Measurements from ENCODE around the gene AP2A2. TPM values are rescaled to one million over a fixed set of nuclear protein-coding genes. Genes with fewer than 3 reads are reported as not detected.

The AP2A2 gene
- total RNA-seq, 1 donor from 2014 or later, result 105 TPM

- Histone ChIP-seq H2AFZ (ENCODE audit: low read depth, low read length) (no peak overlapping the region), H4K20me1 (ENCODE audit: insufficient read depth, low read length) (peaks cover 33% of the 10 kb centered on the region), H3K4me3 (ENCODE audit: insufficient read depth, low read depth, low read length) (no peak overlapping the region), H3K27me3 (ENCODE audit: insufficient read depth, low read length) (no peaks in the 10 kb centered on the region), H3K9ac (ENCODE audit: low read length) (no peak overlapping the region), H3K9me3 (ENCODE audit: insufficient read depth, low read depth, low read length) (no peaks in the 10 kb centered on the region), H3K79me2 (ENCODE audit: insufficient read depth, low read length) (no peaks in the 10 kb centered on the region), H3K4me2 (ENCODE audit: low read length) (no peak overlapping the region), H3K27ac (ENCODE audit: low read depth, low read length) (no peak overlapping the region), H3K4me1 (ENCODE audit: insufficient read depth, low read length) (no peaks in the 10 kb centered on the region), H3K36me3 (ENCODE audit: insufficient read depth, low read length) (peaks cover 13% of the 10 kb centered on the region)
- Mint-ChIP-seq H3K27ac (ENCODE audit: unreplicated experiment) (no peak overlapping the region), H3K4me1 (ENCODE audit: low read depth, unreplicated experiment) (no peaks in the 10 kb centered on the region), H3K36me3 (ENCODE audit: low read depth, unreplicated experiment) (peaks cover 9% of the 10 kb centered on the region), H3K4me3 (ENCODE audit: unreplicated experiment) (no peak overlapping the region), H3K27me3 (ENCODE audit: low read depth, unreplicated experiment) (no peaks in the 10 kb centered on the region), H3K9me3 (ENCODE audit: unreplicated experiment) (no peaks in the 10 kb centered on the region)
- FAIRE-seq (no peak), DNase-seq (ENCODE audit: low read depth) (no peak)
- TF ChIP-seq, protein P1, sequence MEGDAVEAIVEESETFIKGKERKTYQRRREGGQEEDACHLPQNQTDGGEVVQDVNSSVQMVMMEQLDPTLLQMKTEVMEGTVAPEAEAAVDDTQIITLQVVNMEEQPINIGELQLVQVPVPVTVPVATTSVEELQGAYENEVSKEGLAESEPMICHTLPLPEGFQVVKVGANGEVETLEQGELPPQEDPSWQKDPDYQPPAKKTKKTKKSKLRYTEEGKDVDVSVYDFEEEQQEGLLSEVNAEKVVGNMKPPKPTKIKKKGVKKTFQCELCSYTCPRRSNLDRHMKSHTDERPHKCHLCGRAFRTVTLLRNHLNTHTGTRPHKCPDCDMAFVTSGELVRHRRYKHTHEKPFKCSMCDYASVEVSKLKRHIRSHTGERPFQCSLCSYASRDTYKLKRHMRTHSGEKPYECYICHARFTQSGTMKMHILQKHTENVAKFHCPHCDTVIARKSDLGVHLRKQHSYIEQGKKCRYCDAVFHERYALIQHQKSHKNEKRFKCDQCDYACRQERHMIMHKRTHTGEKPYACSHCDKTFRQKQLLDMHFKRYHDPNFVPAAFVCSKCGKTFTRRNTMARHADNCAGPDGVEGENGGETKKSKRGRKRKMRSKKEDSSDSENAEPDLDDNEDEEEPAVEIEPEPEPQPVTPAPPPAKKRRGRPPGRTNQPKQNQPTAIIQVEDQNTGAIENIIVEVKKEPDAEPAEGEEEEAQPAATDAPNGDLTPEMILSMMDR (IDR thresholded peaks at IDR 0.05; ENCODE audit: insufficient read depth, low read depth, low read length), result no peak
- no peak for TF ChIP-seq EZH2 (IDR thresholded peaks at IDR 0.05; ENCODE audit: insufficient read depth, low read length)
Measured at GRCh38 chr11:1009991-1010390, 84.3 kb downstream of the AP2A2 start.

DNA sequence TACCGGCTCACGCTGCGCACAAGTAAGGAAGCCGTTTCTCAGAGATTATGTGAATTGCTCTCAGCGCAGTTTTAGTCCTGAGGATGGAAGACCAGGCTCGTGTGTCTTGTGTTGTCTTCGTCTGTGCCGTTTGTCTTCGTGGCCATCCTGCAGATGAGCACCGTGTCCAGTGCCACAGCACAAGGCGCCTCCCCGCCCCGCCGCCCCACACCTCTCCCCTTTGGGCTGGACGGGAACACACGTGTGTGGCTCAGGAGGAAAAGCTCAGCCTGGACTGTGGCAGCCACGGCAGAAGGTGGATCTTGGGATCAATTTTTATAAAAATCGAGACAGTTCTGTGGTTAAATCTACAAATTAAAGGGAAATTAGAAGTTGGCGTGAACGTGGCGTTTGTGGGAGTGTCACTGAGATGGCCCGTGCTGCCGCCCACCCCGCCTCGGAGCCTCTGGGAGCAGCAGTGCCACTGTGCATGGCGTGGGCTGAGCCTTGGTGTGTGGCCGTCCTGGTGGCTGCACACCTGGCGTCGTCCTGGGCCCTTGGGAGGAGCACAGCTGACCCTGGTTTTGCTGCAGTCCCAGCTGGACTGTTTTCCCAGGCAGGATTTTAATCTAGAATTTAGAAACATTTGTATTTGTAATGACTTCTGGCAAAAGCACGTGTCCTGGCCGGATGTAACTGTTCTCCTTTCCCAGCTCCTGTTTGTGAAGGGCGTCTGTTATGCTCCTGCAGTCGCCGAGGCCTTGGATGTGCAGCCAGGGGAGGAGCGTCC is 85.1 kb downstream of the AP2A2 start:
- no peak for FAIRE-seq
- no peak overlapping the region for H3K27ac Mint-ChIP-seq (ENCODE audit: unreplicated experiment)

More for the DNA sequence above, 85.1 kb downstream of the AP2A2 start:
- no peak overlapping the region for H3K9ac ChIP-seq (ENCODE audit: low read length)
- TF ChIP-seq, protein P1 (IDR thresholded peaks at IDR 0.05; ENCODE audit: insufficient read depth, low read depth, low read length), result no peak
- no peak for TF ChIP-seq EZH2 (IDR thresholded peaks at IDR 0.05; ENCODE audit: insufficient read depth, low read length)
- no peaks in the 10 kb centered on the region for H3K9me3 ChIP-seq (ENCODE audit: insufficient read depth, low read depth, low read length)
- Mint-ChIP-seq H3K4me1 (ENCODE audit: low read depth, unreplicated experiment) (no peaks in the 10 kb centered on the region), H3K36me3 (ENCODE audit: low read depth, unreplicated experiment) (peaks cover 7% of the 10 kb centered on the region), H3K27me3 (ENCODE audit: low read depth, unreplicated experiment) (no peaks in the 10 kb centered on the region), H3K9me3 (ENCODE audit: unreplicated experiment) (no peaks in the 10 kb centered on the region), H3K4me3 (ENCODE audit: unreplicated experiment) (no peak overlapping the region)
- H3K4me3 ChIP-seq (ENCODE audit: insufficient read depth, low read depth, low read length), result no peak overlapping the region
- no peak overlapping the region for H3K27ac ChIP-seq (ENCODE audit: low read depth, low read length)
- H3K79me2 ChIP-seq (ENCODE audit: insufficient read depth, low read length), result no peaks in the 10 kb centered on the region
- no peaks in the 10 kb centered on the region for H3K27me3 ChIP-seq (ENCODE audit: insufficient read depth, low read length)
- H3K4me1 ChIP-seq (ENCODE audit: insufficient read depth, low read length), result no peaks in the 10 kb centered on the region
- DNase-seq (ENCODE audit: low read depth), result no peak
- peaks cover 31% of the 10 kb centered on the region for H4K20me1 ChIP-seq (ENCODE audit: insufficient read depth, low read length)
- peaks cover 8% of the 10 kb centered on the region for H3K36me3 ChIP-seq (ENCODE audit: insufficient read depth, low read length)
- no peak overlapping the region for H3K4me2 ChIP-seq (ENCODE audit: low read length)
- H2AFZ ChIP-seq (ENCODE audit: low read depth, low read length), result no peak overlapping the region
